ENCODE data around the gene IGSF23. TPM values are rescaled to one million over a fixed set of nuclear protein-coding genes. Genes with fewer than 3 reads are reported as not detected.

Gene IGSF23
- total RNA-seq, 4 donors from 2014 or later = not detected

DNA sequence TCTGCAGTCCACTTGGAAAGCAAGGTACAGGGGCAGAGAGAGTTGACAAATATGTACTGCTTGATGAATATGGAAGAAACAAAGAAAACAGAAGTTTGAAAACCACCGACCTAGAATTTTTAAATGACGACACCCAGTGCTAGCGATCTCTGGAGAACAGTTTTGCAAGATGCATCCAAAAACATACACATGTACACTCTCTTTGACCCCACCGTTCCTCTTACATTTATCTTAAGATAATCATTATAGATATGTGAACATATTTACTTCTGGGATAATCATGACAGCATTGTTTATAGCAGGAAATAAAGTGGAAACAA, 40.8 kb upstream of the IGSF23 start:
- no peak for DNase-seq (ENCODE audit: low spot score)
- ATAC-seq (ENCODE audit: low FRiP score) = no peak
- TF ChIP-seq, protein P1, sequence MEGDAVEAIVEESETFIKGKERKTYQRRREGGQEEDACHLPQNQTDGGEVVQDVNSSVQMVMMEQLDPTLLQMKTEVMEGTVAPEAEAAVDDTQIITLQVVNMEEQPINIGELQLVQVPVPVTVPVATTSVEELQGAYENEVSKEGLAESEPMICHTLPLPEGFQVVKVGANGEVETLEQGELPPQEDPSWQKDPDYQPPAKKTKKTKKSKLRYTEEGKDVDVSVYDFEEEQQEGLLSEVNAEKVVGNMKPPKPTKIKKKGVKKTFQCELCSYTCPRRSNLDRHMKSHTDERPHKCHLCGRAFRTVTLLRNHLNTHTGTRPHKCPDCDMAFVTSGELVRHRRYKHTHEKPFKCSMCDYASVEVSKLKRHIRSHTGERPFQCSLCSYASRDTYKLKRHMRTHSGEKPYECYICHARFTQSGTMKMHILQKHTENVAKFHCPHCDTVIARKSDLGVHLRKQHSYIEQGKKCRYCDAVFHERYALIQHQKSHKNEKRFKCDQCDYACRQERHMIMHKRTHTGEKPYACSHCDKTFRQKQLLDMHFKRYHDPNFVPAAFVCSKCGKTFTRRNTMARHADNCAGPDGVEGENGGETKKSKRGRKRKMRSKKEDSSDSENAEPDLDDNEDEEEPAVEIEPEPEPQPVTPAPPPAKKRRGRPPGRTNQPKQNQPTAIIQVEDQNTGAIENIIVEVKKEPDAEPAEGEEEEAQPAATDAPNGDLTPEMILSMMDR (IDR thresholded peaks at IDR 0.05) = no peak

DNA sequence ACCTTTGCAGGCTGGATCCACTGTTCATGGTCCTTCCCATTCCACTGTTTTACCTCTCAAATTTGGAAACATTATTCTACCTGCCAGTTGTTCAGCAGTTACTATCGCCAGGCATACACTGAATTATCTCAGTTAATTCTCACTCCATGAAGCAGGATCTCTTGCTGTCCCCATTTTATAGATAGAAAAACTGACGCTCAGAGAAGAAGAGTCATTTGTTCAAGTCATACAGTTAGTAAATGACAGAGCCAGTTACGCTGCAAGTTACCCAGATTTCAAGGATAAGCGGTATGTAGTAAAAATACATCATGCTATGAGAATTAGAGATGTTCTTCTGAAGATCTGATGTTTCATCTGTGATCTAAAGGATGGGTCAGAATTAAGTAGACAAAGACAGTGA, 40.2 kb upstream of the IGSF23 start:
- TF ChIP-seq, protein P1 (IDR thresholded peaks at IDR 0.05) = no peak
- no peak for ATAC-seq (ENCODE audit: low FRiP score)
- DNase-seq (ENCODE audit: low spot score) = no peak

DNA sequence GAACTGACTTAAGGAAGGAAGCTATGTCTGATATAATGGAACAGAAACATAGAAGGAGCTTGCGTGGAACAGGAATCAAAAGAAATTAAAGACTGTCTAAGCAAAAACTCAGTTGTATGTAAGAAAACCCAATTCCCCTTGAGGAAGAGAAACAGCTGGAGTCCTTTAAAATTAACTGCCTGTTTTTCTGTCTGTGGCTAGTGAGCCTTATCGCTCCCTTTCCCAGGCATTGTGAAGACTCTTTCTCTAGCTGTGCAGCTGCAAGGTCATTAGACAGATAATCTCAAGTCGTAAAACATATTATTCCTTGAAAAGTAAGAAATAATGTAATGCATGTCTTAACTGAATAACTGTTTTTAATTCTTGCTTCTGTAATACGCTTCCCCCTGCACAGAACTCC, 39.7 kb upstream of the IGSF23 start:
- TF ChIP-seq, protein P1 (IDR thresholded peaks at IDR 0.05) = no peak
- ATAC-seq (ENCODE audit: low FRiP score) = no peak

DNA sequence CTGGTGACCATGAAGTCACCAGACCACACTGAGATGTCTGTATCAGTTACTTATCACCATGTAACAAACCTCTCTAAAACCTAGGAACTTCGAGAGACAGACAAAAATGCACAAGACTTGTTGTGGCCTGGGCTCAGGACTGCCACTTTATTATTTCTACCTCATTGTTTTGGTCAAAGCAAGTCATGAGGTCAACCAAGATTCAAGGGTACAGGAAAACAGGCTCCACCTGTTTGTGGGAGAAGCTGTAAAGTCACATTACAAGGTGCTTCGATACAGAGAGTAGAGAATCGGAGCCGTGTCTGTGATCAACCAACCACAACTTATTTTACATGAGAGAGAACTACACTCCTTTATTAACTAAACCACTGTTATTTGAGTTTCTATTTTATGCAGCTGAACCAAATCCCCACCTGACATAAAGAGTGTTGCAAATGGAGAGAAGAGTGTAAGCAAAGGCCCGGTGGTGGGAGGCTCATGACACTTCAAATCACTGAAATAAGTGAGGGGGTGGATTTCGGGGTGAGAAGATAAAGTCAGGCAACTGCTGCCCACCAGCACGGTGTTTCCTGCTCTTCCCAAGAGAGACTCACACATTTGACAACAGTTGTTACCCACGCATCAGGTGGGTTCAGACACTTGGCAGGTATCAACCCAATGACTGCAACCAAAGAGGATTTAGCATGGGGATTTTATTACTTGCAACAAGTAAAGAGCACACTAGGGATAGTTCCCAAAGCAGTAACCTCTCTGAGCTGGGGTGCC, 39.0 kb upstream of the IGSF23 start:
- ATAC-seq (ENCODE audit: low FRiP score) = no peak
- TF ChIP-seq, protein P1 (IDR thresholded peaks at IDR 0.05) = no peak
- DNase-seq (ENCODE audit: low spot score) = no peak

More for the DNA sequence above, 39.7 kb upstream of the IGSF23 start:
- DNase-seq (ENCODE audit: low spot score) = no peak

DNA sequence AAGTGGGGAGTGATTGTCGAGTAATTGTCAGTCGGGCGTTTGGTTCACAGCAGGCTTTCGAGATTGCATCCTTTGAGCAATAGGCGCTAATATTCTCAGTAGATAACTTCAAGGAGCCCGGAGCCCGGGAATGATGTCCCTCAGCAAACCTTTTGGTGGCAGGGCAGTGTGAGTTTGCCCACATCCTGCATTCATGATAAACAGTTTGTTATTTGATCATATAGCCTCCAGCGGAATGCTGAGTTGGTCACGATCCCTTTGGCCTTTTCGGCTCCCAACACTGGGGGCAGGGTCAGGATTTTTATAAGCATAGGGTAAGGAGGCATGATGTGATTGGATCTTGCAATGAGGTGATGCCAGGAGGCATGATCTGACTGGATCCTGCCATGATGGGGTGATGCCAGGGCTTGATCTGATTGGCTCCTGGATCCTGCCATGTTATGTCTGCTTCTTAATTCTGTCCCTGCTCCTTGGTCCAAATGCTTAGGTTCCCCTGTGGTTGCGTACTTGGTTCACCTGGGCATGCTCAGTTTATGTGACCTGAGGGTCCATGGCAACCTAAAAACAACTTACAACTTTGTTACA, 38.2 kb upstream of the IGSF23 start:
- no peak for DNase-seq (ENCODE audit: low spot score)
- no peak for ATAC-seq (ENCODE audit: low FRiP score)
- TF ChIP-seq, protein P1 (IDR thresholded peaks at IDR 0.05) = no peak

DNA sequence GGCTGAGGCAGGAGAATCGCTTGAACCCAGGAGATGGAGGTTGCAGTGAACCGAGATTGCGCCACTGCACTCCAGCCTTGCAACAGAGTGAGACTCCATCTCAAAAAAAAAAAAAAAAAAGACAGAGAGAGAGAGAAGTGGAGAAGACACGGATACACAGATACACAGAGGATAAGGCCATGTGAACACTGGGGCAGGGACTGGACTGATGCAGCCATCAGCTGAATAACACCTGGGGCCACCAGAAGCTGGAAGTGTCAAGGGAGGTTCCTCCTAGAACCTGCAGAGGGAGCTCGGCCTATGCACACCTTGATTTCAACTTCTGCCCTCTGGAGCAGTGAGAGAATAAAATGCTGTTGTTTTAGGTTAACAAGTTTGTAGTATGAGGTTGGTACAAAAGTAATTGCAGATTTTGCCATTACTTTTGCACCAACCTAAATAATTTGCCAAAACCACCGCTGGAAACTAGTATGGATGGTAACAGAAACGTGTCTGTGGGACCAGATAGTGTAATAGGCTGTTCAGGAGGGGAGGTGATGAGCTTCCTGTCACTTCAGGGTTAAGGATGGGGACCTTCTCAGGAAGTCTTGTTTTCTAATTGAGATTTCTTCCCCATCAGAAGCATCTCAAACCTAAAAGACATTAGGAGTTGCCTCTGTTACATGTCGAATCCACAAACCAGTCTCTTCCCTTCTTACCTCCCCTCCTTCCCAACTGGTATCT, 36.4 kb upstream of the IGSF23 start:
- no peak for ATAC-seq (ENCODE audit: low FRiP score)
- TF ChIP-seq, protein P1 (IDR thresholded peaks at IDR 0.05) = no peak

More for the DNA sequence above, 36.4 kb upstream of the IGSF23 start:
- no peak for DNase-seq (ENCODE audit: low spot score)

Measured in omental fat pad (tissue), 4 donors.